Activated T-cell treated with anti-CD3 and anti-CD28 coated beads for 48 hours (primary cell): ENCODE results near the gene NSL1.

Experiments
- DNase-seq: peaks from one replicate; pipeline ENCODE4 v3.0.0-alpha.2; 2020; ENCODE audit warnings: low read depth

The NSL1 gene

GRCh38 chr1:212703991-212704564 is 87.5 kb downstream of the NSL1 start:
- DNase-seq: no peak

GRCh38 chr1:212702672-212703071 is 88.9 kb downstream of the NSL1 start:
- DNase-seq: no peak

- DNase-seq: no peak
Measured at GRCh38 chr1:212701910-212702309, 89.7 kb downstream of the NSL1 start.

GRCh38 chr1:212700892-212701819 is 90.4 kb downstream of the NSL1 start:
- DNase-seq: no peak

- DNase-seq: peak; percentile 70
Measured at GRCh38 chr1:212700223-212700891, 91.2 kb downstream of the NSL1 start.

- no peak for DNase-seq
Measured at GRCh38 chr1:212699625-212700222, 91.9 kb downstream of the NSL1 start, which contains the start of gene BATF3. Gene BATF3 (minus strand): TSS chr1:212699840. CDS start chr1:212699762, 78 bp downstream.

- DNase-seq: peak; percentile 62
Measured at GRCh38 chr1:212699104-212699624, 92.4 kb downstream of the NSL1 start.

- DNase-seq: no peak
Measured at GRCh38 chr1:212698467-212699103, 93.0 kb downstream of the NSL1 start.

GRCh38 chr1:212696721-212697331 is 94.8 kb downstream of the NSL1 start:
- DNase-seq: no peak

- DNase-seq: no peak
Measured at GRCh38 chr1:212692774-212693644, 98.6 kb downstream of the NSL1 start.

GRCh38 chr1:212691561-212692071 is 100.0 kb downstream of the NSL1 start:
- peak; percentile 37 for DNase-seq

GRCh38 chr1:212690816-212691403 is 100.7 kb downstream of the NSL1 start:
- DNase-seq: no peak

- no peak for DNase-seq
Measured at GRCh38 chr1:212689758-212690529, 101.6 kb downstream of the NSL1 start.

GRCh38 chr1:212689196-212689725 is 102.3 kb downstream of the NSL1 start:
- no peak for DNase-seq

- DNase-seq: no peak
Measured at GRCh38 chr1:212688341-212689047, 103.1 kb downstream of the NSL1 start.

- DNase-seq: no peak
Measured at GRCh38 chr1:212687811-212688210, 103.8 kb downstream of the NSL1 start.

GRCh38 chr1:212686591-212686990 is 105.0 kb downstream of the NSL1 start:
- no peak for DNase-seq

GRCh38 chr1:212686069-212686468 is 105.5 kb downstream of the NSL1 start:
- no peak for DNase-seq
